Right lobe of liver (tissue), 6 donors: ENCODE measurements around the gene RIPOR1. TPM values are rescaled to one million over a fixed set of nuclear protein-coding genes. Genes with fewer than 3 reads are reported as not detected.

Experiments
- ATAC-seq, 4 donors: fragments of 200-7000 bp; cut with Tn5 transposase; one replicate each; pipeline ENCODE4 v1.9.1; 2020; ENCODE audit warnings: mild to moderate bottlenecking in 4 of 4, moderate library complexity in 4 of 4
- DNase-seq, 3 donors: peaks; one replicate each; pipeline ENCODE4 v3.0.0-alpha.2; 2020
- H3K27ac ChIP-seq, 3 donors: fragments of 200-600 bp; one replicate each; pipeline ENCODE4 v1.8.0; 2022
- H3K27me3 ChIP-seq, 2 donors: fragments of 200-600 bp; one replicate each; pipeline ENCODE4 v1.8.0; 2022
- H3K36me3 ChIP-seq, 4 donors: fragments of 200-600 bp; sonication (generic) in 1 of 4; one replicate each; pipeline versions ENCODE4 v1.5.1 to v1.8.0; 2017 to 2022; ENCODE audit warnings: control low read depth in 1 of 4
- H3K4me1 ChIP-seq, 4 donors: fragments of 200-600 bp; sonication (generic) in 1 of 4; one replicate each; pipeline versions ENCODE4 v1.5.1 to v1.8.0; 2017 to 2022; ENCODE audit warnings: control low read depth in 1 of 4
- H3K4me3 ChIP-seq, 3 donors: fragments of 200-600 bp; one replicate each; pipeline ENCODE4 v1.8.0; 2022
- H3K9me3 ChIP-seq, 4 donors: fragments of 200-600 bp; sonication (generic) in 1 of 4; one replicate each; pipeline versions ENCODE4 v1.5.1 to v1.8.0; 2017 to 2022; ENCODE audit warnings: control low read depth in 1 of 4
- POLR2A ChIP-seq: fragments of 450-650 bp; IDR thresholded peaks from one replicate; pipeline ENCODE4 v1.6.1; 2017; ENCODE audit warnings: antibody characterized with exemption, mild to moderate bottlenecking
- WGBS: methylation state at CpG from one replicate; pipeline ENCODE4 v1.1.6; 2018; ENCODE audit warnings: low coverage, low lambda C conversion rate; ENCODE audit not compliant: insufficient coverage; ENCODE audit errors: missing lambda C conversion rate; 5-methylcytosine and 5-hydroxymethylcytosine counted together
- intact Hi-C, 2 donors: fragments of 100-400 bp; cut with DNase I; formaldehyde crosslinking; loops; one replicate each; pipeline versions ENCODE4 v1.11.2 to v1.14.1; 2022
- long read RNA-seq: library from polyadenylated mRNA; unstranded; transcript quantifications from one replicate; pipeline ENCODE4 v2.0.0, GENCODE V29; 2019
- total RNA-seq, 6 experiments: library from RNA; depleted of rRNA in 2 of 6; stranded (reverse); fragments of >200 nt in 2 of 6; fragmentation: NEBNext Ultra II Directional in 3 of 6; extraction: Animal tissue kit (Norgen Biotek cat#: 25700) in 3 of 6; gene quantifications; one replicate each; pipeline versions ENCODE4 v1.1.0 to v1.2.4, GENCODE V29; 2016 to 2023
- TF ChIP-seq, protein P1 (sequence below), 4 donors: fragments of 200-600 bp in 3 of 4; fragments of 450-650 bp in 1 of 4; IDR thresholded peaks; one replicate each; pipeline versions ENCODE4 v1.5.1 to v1.8.0; 2016 to 2022; ENCODE audit warnings: antibody characterized with exemption in 4 of 4, mild to moderate bottlenecking in 2 of 4
- donor health status: DM: no; HTN: yes; CAD: no.
- donor health status: DM: no; HTN: no; CAD: no.
- donor health status: DM: no; HTN: no; CAD: no.
- donor health status: DM: no; HTN: yes; CAD: no.
- donor health status: DM: no; HTN: yes; CAD: no.

The RIPOR1 gene, protein sequence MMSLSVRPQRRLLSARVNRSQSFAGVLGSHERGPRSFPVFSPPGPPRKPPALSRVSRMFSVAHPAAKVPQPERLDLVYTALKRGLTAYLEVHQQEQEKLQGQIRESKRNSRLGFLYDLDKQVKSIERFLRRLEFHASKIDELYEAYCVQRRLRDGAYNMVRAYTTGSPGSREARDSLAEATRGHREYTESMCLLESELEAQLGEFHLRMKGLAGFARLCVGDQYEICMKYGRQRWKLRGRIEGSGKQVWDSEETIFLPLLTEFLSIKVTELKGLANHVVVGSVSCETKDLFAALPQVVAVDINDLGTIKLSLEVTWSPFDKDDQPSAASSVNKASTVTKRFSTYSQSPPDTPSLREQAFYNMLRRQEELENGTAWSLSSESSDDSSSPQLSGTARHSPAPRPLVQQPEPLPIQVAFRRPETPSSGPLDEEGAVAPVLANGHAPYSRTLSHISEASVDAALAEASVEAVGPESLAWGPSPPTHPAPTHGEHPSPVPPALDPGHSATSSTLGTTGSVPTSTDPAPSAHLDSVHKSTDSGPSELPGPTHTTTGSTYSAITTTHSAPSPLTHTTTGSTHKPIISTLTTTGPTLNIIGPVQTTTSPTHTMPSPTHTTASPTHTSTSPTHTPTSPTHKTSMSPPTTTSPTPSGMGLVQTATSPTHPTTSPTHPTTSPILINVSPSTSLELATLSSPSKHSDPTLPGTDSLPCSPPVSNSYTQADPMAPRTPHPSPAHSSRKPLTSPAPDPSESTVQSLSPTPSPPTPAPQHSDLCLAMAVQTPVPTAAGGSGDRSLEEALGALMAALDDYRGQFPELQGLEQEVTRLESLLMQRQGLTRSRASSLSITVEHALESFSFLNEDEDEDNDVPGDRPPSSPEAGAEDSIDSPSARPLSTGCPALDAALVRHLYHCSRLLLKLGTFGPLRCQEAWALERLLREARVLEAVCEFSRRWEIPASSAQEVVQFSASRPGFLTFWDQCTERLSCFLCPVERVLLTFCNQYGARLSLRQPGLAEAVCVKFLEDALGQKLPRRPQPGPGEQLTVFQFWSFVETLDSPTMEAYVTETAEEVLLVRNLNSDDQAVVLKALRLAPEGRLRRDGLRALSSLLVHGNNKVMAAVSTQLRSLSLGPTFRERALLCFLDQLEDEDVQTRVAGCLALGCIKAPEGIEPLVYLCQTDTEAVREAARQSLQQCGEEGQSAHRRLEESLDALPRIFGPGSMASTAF
- 10 to 100 TPM; 19.9 to 35.0 (median 26.8) TPM for total RNA-seq
- long read RNA-seq, result 0 reads

DNA sequence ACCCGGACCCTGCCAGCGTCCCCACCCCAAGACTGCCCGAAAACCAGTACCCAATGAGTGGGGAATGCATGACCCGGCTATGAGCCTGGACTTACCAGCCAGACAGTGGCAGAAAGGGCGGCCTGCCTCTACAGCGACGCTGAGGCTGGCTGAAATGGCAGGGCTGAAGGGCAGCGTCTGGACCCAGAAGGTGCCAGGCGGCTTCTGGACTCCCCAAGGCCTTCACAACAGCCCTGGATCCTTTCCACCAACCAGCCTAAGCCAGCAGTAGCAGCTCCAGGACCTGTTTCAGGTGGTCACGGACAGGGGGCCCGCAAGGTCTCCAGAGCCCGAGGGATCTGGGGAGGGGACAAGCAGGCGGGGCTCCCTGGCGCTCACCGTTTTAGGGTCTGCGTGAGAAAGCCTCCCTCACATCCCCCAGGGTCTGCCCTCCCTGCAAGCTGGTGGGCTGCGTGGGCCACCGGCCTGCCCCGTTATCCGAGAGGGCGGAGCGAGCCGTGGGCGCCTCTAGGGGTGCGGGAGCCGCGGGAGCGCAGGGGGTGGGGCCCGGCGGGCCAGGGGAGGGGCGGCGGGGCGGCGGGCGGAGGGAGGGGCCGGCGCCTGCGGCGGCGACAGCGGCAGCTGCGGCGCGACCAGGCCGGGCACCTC is at the start of gene RIPOR1:
RIPOR1 (plus strand) TSS at position 608 of the 648 bp plus-strand sequence. CDS start 9,618 bp downstream, outside the sequence.
- peaks cover 0 to 34% (median 9%) of the 10 kb centered on the region in 4 donors for H3K4me1 ChIP-seq
- TF ChIP-seq, protein P1, sequence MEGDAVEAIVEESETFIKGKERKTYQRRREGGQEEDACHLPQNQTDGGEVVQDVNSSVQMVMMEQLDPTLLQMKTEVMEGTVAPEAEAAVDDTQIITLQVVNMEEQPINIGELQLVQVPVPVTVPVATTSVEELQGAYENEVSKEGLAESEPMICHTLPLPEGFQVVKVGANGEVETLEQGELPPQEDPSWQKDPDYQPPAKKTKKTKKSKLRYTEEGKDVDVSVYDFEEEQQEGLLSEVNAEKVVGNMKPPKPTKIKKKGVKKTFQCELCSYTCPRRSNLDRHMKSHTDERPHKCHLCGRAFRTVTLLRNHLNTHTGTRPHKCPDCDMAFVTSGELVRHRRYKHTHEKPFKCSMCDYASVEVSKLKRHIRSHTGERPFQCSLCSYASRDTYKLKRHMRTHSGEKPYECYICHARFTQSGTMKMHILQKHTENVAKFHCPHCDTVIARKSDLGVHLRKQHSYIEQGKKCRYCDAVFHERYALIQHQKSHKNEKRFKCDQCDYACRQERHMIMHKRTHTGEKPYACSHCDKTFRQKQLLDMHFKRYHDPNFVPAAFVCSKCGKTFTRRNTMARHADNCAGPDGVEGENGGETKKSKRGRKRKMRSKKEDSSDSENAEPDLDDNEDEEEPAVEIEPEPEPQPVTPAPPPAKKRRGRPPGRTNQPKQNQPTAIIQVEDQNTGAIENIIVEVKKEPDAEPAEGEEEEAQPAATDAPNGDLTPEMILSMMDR (IDR thresholded peaks at IDR 0.05), result no peak
- no peak for TF ChIP-seq POLR2A
- no peaks in the 10 kb centered on the region for H3K27me3 ChIP-seq
- no peaks in the 10 kb centered on the region for H3K36me3 ChIP-seq
- 15% methylated on average over 4 of the region's 45 CpGs for WGBS
- H3K9me3 ChIP-seq, result no peaks in the 10 kb centered on the region
- peak within 1 kb of the TSS; percentile 78 to 87 (median 81) for H3K4me3 ChIP-seq
- H3K27ac ChIP-seq, result peak within 1 kb of the TSS; percentile 74 to 88 (median 76)
- peak; percentile 81 to 83 (median 82) for DNase-seq
- intact Hi-C loops, result no loop called here
- ATAC-seq, result peak; percentile 61 to 74 (median 70)

GRCh38 chr16:67480833-67481560 is 47.6 kb upstream of the RIPOR1 start, which contains the start of gene ATP6V0D1:
ATP6V0D1 (minus strand) TSS chr16:67481157; CDS start chr16:67481086, 71 bp downstream.
- intact Hi-C loops, result loop anchor here in 1 of 2 donors (10.0 kb wide), 1 partner anchor 56 kb away; no protein-coding TSS in a partner anchor
- no peaks in the 10 kb centered on the region for H3K9me3 ChIP-seq
- WGBS, result 0% methylated on average over 4 of the region's 57 CpGs
- peak within 1 kb of the TSS; percentile 79 to 86 (median 86) for H3K27ac ChIP-seq
- peak within 1 kb of the TSS; percentile 80 to 98 (median 95) for H3K4me3 ChIP-seq
- no peaks in the 10 kb centered on the region for H3K36me3 ChIP-seq
- peak; percentile 99 for DNase-seq
- peak; percentile 89 to 96 (median 94) for ATAC-seq
- TF ChIP-seq POLR2A, result peak; percentile 77
- TF ChIP-seq, protein P1 (IDR thresholded peaks at IDR 0.05), result peak; percentile 90 to 94 (median 91)
- no peaks in the 10 kb centered on the region for H3K27me3 ChIP-seq
- peaks cover 0 to 51% (median 20%) of the 10 kb centered on the region in 4 donors for H3K4me1 ChIP-seq

DNA sequence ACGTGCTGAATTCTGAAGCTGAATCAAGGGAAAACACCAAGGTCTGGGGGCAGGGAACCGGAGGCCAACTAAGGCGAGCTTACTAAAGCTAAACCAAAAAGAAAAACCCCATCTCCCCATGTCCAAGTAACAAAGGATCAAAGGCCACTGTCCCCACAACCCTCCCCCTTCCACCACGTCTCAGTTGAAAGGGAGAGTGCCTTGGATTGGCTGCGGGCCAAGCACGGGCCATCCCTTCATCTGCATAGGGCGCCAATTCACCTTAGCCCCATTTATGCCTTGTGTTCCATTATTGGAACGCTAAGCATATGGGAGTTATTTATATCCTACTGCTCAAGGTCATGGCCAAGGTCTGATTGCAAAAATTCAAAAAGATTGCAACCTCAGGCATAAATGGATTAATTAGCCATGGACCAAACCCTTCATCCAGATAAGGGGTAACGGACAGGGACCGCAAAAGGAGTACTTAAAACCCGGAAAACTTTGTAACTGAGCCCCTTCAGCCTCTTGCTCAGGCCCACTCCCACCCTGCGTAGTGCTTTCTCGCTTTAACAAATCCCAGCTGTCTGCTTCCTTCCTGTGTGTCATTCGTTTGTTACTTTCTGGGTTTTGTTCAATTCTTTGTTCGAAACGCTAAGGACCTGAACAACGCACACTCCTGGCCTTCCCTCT is 46.9 kb upstream of the RIPOR1 start:
- intact Hi-C loops, result loop anchor here in 1 of 2 donors (10.0 kb wide), 1 partner anchor 57 kb away; no protein-coding TSS in a partner anchor
- H3K4me3 ChIP-seq, result peak overlapping the region; percentile 80 to 98 (median 95)
- TF ChIP-seq, protein P1 (IDR thresholded peaks at IDR 0.05), result no peak
- TF ChIP-seq POLR2A, result no peak
- H3K9me3 ChIP-seq, result no peaks in the 10 kb centered on the region
- 24% methylated on average over 17 of the region's 17 CpGs for WGBS
- H3K36me3 ChIP-seq, result no peaks in the 10 kb centered on the region
- H3K4me1 ChIP-seq, result peaks cover 0 to 44% (median 19%) of the 10 kb centered on the region in 4 donors
- H3K27ac ChIP-seq, result peak overlapping the region; percentile 54 to 74 (median 65)
- no peaks in the 10 kb centered on the region for H3K27me3 ChIP-seq
- DNase-seq (peak; percentile 69 to 71 (median 70)), ATAC-seq (peak; percentile 0 to 11 (median 4))
